ENCODE results near the gene TUSC2. TPM values are rescaled to one million over a fixed set of nuclear protein-coding genes. Genes with fewer than 3 reads are reported as not detected.

The TUSC2 gene
- total RNA-seq, 1 experiment from 2014 or later, result 33.5 TPM

- Histone ChIP-seq H4K91ac (ENCODE audit: insufficient read length, low read depth, low read length) (no peak overlapping the region), H3T11ph (ENCODE audit: low read length) (no peak overlapping the region), H3K4ac (ENCODE audit: low read depth, low read length) (no peak overlapping the region), H2BK120ac (ENCODE audit: low read depth, low read length, poor library complexity, severe bottlenecking) (no peak overlapping the region), H3K18ac (ENCODE audit: insufficient read length, low read depth, low read length) (no peak overlapping the region), H4K8ac (replicated peaks; ENCODE audit: insufficient read length, low read depth, low read length) (no peak overlapping the region), H4K20me1 (ENCODE audit: control insufficient read depth, insufficient read depth, insufficient read length) (no peaks in the 10 kb centered on the region), H2BK20ac (ENCODE audit: low read depth, low read length, poor library complexity, severe bottlenecking) (no peak overlapping the region), H3K79me1 (ENCODE audit: insufficient read depth, low read depth, low read length, poor library complexity, severe bottlenecking) (no peaks in the 10 kb centered on the region), H2AK5ac (ENCODE audit: insufficient read length, low read length) (no peak overlapping the region), H3K9me3 (ENCODE audit: control insufficient read depth, low read depth, low read length) (no peaks in the 10 kb centered on the region), H3K27me3 (ENCODE audit: insufficient read depth, low read length) (no peaks in the 10 kb centered on the region; the same call in 1 of the 2 replicates), H2BK12ac (ENCODE audit: insufficient read length, low read depth, low read length) (no peak overlapping the region), H3K4me2 (ENCODE audit: insufficient read depth, insufficient read length, low read length) (no peak overlapping the region), H3K27ac (ENCODE audit: insufficient read length, low read depth, low read length) (no peak overlapping the region), H2BK5ac (ENCODE audit: insufficient read length, low read length) (no peak overlapping the region), H3K9ac (ENCODE audit: extremely low read depth, insufficient read length, low read length) (no peak overlapping the region), H2AFZ (ENCODE audit: low read length) (no peak overlapping the region), H3K23me2 (ENCODE audit: insufficient read length, low read depth, low read length, poor library complexity, severe bottlenecking) (peaks cover 17% of the 10 kb centered on the region), H3K23ac (ENCODE audit: insufficient read length, low read depth, low read length) (no peak overlapping the region), H3K79me2 (ENCODE audit: insufficient read depth, low read length) (peaks cover 5% of the 10 kb centered on the region; the same call in 1 of the 2 replicates), H3K14ac (ENCODE audit: insufficient read depth, low read length) (no peak overlapping the region), H2BK15ac (ENCODE audit: low read depth, low read length) (no peak overlapping the region), H3K56ac (ENCODE audit: insufficient read length, low read depth, low read length) (no peak overlapping the region), H4K5ac (ENCODE audit: insufficient read length, low read depth, low read length) (no peak overlapping the region), H3K4me1 (ENCODE audit: insufficient read depth, low read length) (no peaks in the 10 kb centered on the region; the same call in 1 of the 2 replicates)
- no peaks in the 10 kb centered on the region for H3K9me3 Mint-ChIP-seq
- WGBS (ENCODE audit: extremely low coverage, insufficient read length, low lambda C conversion rate), result no CpG with 5 or more reads among the region's 12 CpGs
- peaks cover 20 to 28% of the 10 kb centered on the region in 2 experiments for H3K4me1 Mint-ChIP-seq
- DNase-seq, result no peak
- H3K4me3 Mint-ChIP-seq, result peak overlapping the region in 1 of 2 experiments; percentile 11; a peak in 2 of 5 replicates
- peak overlapping the region in 2 of 3 experiments; percentile 48 to 49; a peak in 3 of 7 replicates for H3K27ac Mint-ChIP-seq
- H3K36me3 Mint-ChIP-seq (ENCODE audit: insufficient read depth in 1 of 3, low read depth in 3 of 3), result peaks cover 11 to 45% (median 44%) of the 10 kb centered on the region in 3 experiments; a peak in 6 of 7 replicates
- TF ChIP-seq, protein P1, sequence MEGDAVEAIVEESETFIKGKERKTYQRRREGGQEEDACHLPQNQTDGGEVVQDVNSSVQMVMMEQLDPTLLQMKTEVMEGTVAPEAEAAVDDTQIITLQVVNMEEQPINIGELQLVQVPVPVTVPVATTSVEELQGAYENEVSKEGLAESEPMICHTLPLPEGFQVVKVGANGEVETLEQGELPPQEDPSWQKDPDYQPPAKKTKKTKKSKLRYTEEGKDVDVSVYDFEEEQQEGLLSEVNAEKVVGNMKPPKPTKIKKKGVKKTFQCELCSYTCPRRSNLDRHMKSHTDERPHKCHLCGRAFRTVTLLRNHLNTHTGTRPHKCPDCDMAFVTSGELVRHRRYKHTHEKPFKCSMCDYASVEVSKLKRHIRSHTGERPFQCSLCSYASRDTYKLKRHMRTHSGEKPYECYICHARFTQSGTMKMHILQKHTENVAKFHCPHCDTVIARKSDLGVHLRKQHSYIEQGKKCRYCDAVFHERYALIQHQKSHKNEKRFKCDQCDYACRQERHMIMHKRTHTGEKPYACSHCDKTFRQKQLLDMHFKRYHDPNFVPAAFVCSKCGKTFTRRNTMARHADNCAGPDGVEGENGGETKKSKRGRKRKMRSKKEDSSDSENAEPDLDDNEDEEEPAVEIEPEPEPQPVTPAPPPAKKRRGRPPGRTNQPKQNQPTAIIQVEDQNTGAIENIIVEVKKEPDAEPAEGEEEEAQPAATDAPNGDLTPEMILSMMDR (conservative IDR thresholded peaks at IDR 0.05), result no peak
- H3K27me3 Mint-ChIP-seq (ENCODE audit: low read depth), result peaks cover 10% of the 10 kb centered on the region
Measured at GRCh38 chr3:50333744-50334328, 5.8 kb upstream of the TUSC2 start.

All from H9 (cell line).